Prostate gland (tissue), 2 donors: ENCODE results near the gene GFPT2. TPM values are rescaled to one million over a fixed set of nuclear protein-coding genes. Genes with fewer than 3 reads are reported as not detected.

Experiments used
- DNase-seq: peaks from one replicate; pipeline ENCODE4 v3.0.0-alpha.2; 2019; ENCODE audit warnings: low spot score
- H3K27ac ChIP-seq, 2 donors: fragments of 200-600 bp; sonication (generic); 2 replicates each; pipeline ENCODE4 v1.5.1; 2017 to 2019
- H3K27me3 ChIP-seq: fragments of 200-600 bp; sonication (generic); replicated peaks from 2 replicates; pipeline ENCODE4 v1.5.1; 2019; ENCODE audit not compliant: insufficient read depth
- H3K36me3 ChIP-seq, 2 donors: fragments of 200-600 bp; sonication (generic); 1 replicate in 1 of 2; 2 replicates in 1 of 2; pipeline versions ENCODE4 v1.5.1 to v1.8.1; 2017 to 2019
- H3K4me1 ChIP-seq: fragments of 200-600 bp; sonication (generic); replicated peaks from 2 replicates; pipeline ENCODE4 v1.5.1; 2019
- H3K4me3 ChIP-seq, 2 donors: fragments of 200-600 bp; sonication (generic); 2 replicates each; pipeline ENCODE4 v1.5.1; 2017 to 2019
- H3K9me3 ChIP-seq: fragments of 200-600 bp; sonication (generic); 2 replicates; pipeline ENCODE4 v1.5.1; 2017
- CTCF ChIP-seq, 4 experiments: fragments of 200-600 bp in 2 of 4; fragments of 450-650 bp in 2 of 4; sonication (generic) in 2 of 4; IDR thresholded peaks; 1 replicate in 3 of 4; 2 replicates in 1 of 4; pipeline ENCODE4 v1.5.1; 2016 to 2019; ENCODE audit warnings: antibody characterized with exemption in 4 of 4, mild to moderate bottlenecking in 2 of 4, moderate library complexity in 2 of 4
- POLR2A ChIP-seq: fragments of 450-650 bp; IDR thresholded peaks from one replicate; pipeline ENCODE4 v1.6.1; 2016; ENCODE audit warnings: antibody characterized with exemption, mild to moderate bottlenecking
- POLR2AphosphoS5 ChIP-seq: sonication (generic); formaldehyde crosslinking; IDR thresholded peaks from one replicate; pipeline ENCODE4 v1.6.1; 2017; ENCODE audit warnings: antibody characterized with exemption
- WGBS: methylation state at CpG from one replicate; pipeline ENCODE4 v1.1.5; 2018; 5-methylcytosine and 5-hydroxymethylcytosine counted together
- intact Hi-C: fragments of 100-400 bp; cut with DNase I; formaldehyde crosslinking; loops from one replicate; pipeline ENCODE4 v1.14.2; 2022
- total RNA-seq, 2 donors: library from RNA; depleted of rRNA; stranded (reverse); fragments of >200 nt; gene quantifications; one replicate each; pipeline ENCODE4 v1.1.0, GENCODE V29; 2016

The GFPT2 gene
- total RNA-seq, 2 donors from 2014 or later, result 3.2 to 14.0 TPM

- WGBS, result 78% methylated on average over 7 of the region's 7 CpGs
- intact Hi-C loops, result no loop called here
Observed at GRCh38 chr5:180339583-180340183, 13.5 kb downstream of the GFPT2 start.

GRCh38 chr5:180338001-180338707, 15.0 kb downstream of the GFPT2 start:
- Histone ChIP-seq H3K27ac (no peak overlapping the region), H3K9me3 (no peaks in the 10 kb centered on the region), H3K4me3 (no peak overlapping the region), H3K27me3 (no peaks in the 10 kb centered on the region), H3K4me1 (no peaks in the 10 kb centered on the region), H3K36me3 (no peaks in the 10 kb centered on the region)
- intact Hi-C loops, result no loop called here
- 87% methylated on average over 22 of the region's 22 CpGs for WGBS
- TF ChIP-seq CTCF (IDR thresholded peaks at IDR 0.05) (no peak), POLR2AphosphoS5 (no peak), POLR2A (no peak)
- DNase-seq, result no peak

More at GRCh38 chr5:180339583-180340183, 13.5 kb downstream of the GFPT2 start:
- TF ChIP-seq CTCF (IDR thresholded peaks at IDR 0.05), result no peak
- no peak for TF ChIP-seq POLR2A
- TF ChIP-seq POLR2AphosphoS5, result no peak
- no peaks in the 10 kb centered on the region for H3K36me3 ChIP-seq
- H3K4me1 ChIP-seq, result no peaks in the 10 kb centered on the region
- DNase-seq, result no peak
- no peak overlapping the region for H3K4me3 ChIP-seq
- no peak overlapping the region for H3K27ac ChIP-seq
- H3K27me3 ChIP-seq, result no peaks in the 10 kb centered on the region
- no peaks in the 10 kb centered on the region for H3K9me3 ChIP-seq

DNA sequence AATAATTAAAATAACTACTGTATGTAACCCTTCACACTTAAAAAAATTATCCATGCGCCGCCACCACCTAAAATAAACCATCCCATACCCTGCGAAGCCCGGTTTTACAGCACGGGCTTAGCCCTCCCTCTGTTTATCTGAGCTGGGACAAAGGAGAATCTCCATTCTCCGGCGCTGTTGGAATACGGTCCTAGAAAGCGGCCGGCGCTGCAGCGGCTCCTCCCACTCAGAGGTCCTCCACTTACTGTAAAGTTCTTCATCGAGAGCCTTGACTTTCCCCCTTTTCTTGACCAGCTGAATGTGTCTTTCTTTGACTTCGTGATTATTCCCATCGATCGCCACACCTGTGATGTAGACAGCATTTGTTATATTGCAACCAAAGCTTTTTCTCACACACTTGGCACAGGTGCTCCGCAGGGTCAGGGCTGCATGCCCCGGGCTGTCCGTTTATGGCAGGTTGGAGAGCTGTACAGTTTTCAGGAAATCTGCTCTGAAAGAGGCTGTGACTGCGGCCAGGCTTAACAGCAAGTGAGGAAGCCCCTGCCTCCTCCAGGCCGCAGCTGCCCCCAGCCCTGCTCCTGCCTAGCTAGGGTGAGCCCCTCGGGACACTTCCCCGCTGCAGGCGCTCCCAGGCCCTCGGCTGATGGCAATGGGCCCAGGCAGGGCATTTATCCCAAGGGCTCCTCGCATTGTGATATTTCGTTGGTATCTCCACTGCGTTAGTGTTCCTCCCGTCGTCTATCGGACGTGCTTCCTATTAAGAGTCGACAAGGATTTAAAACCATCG, 16.7 kb downstream of the GFPT2 start:
- DNase-seq, result no peak
- H3K27ac ChIP-seq, result no peak overlapping the region
- TF ChIP-seq POLR2AphosphoS5 (no peak), CTCF (IDR thresholded peaks at IDR 0.05) (no peak), POLR2A (no peak)
- WGBS, result 83% methylated on average over 34 of the region's 34 CpGs
- no peaks in the 10 kb centered on the region for H3K36me3 ChIP-seq
- H3K9me3 ChIP-seq, result no peaks in the 10 kb centered on the region
- intact Hi-C loops, result no loop called here
- H3K4me1 ChIP-seq, result no peaks in the 10 kb centered on the region
- no peak overlapping the region for H3K4me3 ChIP-seq
- no peaks in the 10 kb centered on the region for H3K27me3 ChIP-seq

DNA sequence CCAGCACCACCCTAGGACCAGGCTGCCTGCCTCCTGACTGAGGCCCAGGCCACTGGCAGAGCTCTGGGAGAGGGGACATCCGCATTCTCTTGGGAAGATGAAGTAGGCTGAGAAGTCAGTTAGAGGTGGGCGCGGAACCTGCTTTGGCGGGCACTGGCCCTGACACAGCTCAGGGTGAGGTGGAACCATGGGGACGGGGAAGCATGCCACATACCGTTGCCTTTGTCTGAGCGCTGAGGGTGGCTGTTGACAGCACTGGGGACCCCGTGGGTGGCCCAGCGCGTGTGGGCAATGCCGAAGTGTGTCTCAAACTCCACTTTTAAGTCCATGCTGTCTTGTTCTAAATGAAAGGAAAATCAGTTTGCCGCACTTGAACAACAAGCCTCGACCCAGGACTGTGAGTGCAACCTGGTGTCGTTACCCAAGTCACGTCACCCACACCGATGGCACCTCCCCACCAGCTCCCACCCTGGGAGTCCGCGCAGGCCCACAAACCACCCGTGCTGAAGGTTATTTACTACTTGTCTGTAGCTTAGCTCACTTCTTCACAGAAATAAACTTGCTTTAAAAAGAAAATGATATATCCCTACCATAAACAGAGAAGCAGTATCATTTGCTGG, 17.4 kb downstream of the GFPT2 start:
- WGBS, result 93% methylated on average over 19 of the region's 19 CpGs
- H3K27ac ChIP-seq, result no peak overlapping the region
- no peaks in the 10 kb centered on the region for H3K4me1 ChIP-seq
- no peaks in the 10 kb centered on the region for H3K27me3 ChIP-seq
- intact Hi-C loops, result no loop called here
- no peak overlapping the region for H3K4me3 ChIP-seq
- no peaks in the 10 kb centered on the region for H3K36me3 ChIP-seq
- H3K9me3 ChIP-seq, result no peaks in the 10 kb centered on the region
- no peak for DNase-seq
- TF ChIP-seq POLR2AphosphoS5 (no peak), POLR2A (no peak), CTCF (IDR thresholded peaks at IDR 0.05) (no peak)
